MCF 10A (cell line): ENCODE data around the gene TANC1. TPM values are rescaled to one million over a fixed set of nuclear protein-coding genes. Genes with fewer than 3 reads are reported as not detected.

Source experiments
- BruUV-seq: library from RNA; stranded (reverse); fragments of 400-500 nt; replicated peaks from 2 replicates; lab custom pipeline; 2021; lab: Mats Ljungman, UMichigan
- CTCF ChIA-PET: fragments of 300-600 bp; sonication (Branson Sonifier 250); formaldehyde crosslinking; extraction: SDS; loops from one replicate; lab custom pipeline; 2021; ENCODE audit warnings: antibody characterized with exemption, inconsistent platforms; lab: Yijun Ruan, JAX
- POLR2A ChIA-PET: fragments of 300-600, 350-650 bp; sonication (Branson Sonifier 250); formaldehyde crosslinking; extraction: SDS; loops from one replicate; lab custom pipeline; 2020; ENCODE audit warnings: antibody characterized with exemption, inconsistent platforms; lab: Yijun Ruan, JAX
- DNase-seq: peaks from one replicate; pipeline ENCODE4 v3.0.0-alpha.2; 2018; ENCODE audit not compliant: unreplicated experiment
- H3K27ac Mint-ChIP-seq: one replicate; pipeline ENCODE4 v1.8.0; 2022; ENCODE audit warnings: mild to moderate bottlenecking, low read depth, mixed read lengths; ENCODE audit not compliant: unreplicated experiment
- H3K27me3 Mint-ChIP-seq: one replicate; pipeline ENCODE4 v1.8.0; 2022; ENCODE audit warnings: mixed read lengths; ENCODE audit not compliant: insufficient read depth, unreplicated experiment
- H3K36me3 Mint-ChIP-seq: one replicate; pipeline ENCODE4 v1.8.0; 2022; ENCODE audit warnings: mild to moderate bottlenecking, moderate library complexity, mixed read lengths; ENCODE audit not compliant: insufficient read depth, unreplicated experiment
- H3K4me1 Mint-ChIP-seq: one replicate; pipeline ENCODE4 v1.8.0; 2022; ENCODE audit warnings: mixed read lengths; ENCODE audit not compliant: insufficient read depth, unreplicated experiment
- H3K4me3 Mint-ChIP-seq: one replicate; pipeline ENCODE4 v1.8.0; 2022; ENCODE audit warnings: mild to moderate bottlenecking, moderate library complexity, mixed read lengths; ENCODE audit not compliant: unreplicated experiment
- H3K9me3 Mint-ChIP-seq: one replicate; pipeline ENCODE4 v1.8.0; 2022; ENCODE audit warnings: mixed read lengths; ENCODE audit not compliant: unreplicated experiment
- CTCF ChIP-seq: fragments of 200-600 bp; IDR thresholded peaks from one replicate; pipeline ENCODE4 v1.8.0; 2022; ENCODE audit warnings: antibody characterized with exemption, mild to moderate bottlenecking; ENCODE audit not compliant: unreplicated experiment
- intact Hi-C: fragments of 100-400 bp; cut with micrococcal nuclease; formaldehyde crosslinking; loops from 2 replicates; pipeline ENCODE4 v1.14.1; 2022
- total RNA-seq: library from RNA; stranded (reverse); gene quantifications from 2 replicates; pipeline ENCODE4 v1.2.3, GENCODE V29; 2022

The TANC1 gene
- total RNA-seq, 1 experiment from 2014 or later = 35.3 TPM

DNA sequence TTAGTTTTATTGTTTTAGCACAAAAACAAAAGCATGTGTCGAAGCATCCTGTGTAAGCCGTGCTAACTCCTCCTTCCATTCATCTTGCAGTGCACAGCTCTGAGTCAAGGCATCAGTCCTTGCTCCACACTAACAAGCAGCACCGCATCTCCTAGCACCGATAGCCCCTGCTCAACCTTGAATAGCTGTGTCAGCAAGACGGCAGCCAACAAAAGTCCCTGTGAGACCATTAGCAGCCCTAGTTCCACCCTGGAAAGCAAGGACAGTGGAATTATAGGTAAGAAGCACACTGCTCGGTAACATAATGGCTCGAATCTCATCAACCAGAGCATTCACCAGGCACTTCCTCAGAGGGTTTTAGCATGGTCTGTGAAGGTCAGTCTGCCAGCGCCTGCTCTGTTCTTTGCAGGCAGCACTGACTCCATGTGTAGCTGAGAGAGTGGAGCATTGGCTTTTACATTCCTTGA, 181.9 kb downstream of the TANC1 start:
- peaks cover 11% of the 10 kb centered on the region for H3K36me3 Mint-ChIP-seq
- POLR2A ChIA-PET = interaction anchor here (0.6 to 1.0 kb wide), 2 partner anchors 10 to 180 kb away, joined by 3 to 4 read pairs; no protein-coding TSS in a partner anchor
- H3K4me1 Mint-ChIP-seq = peaks cover 37% of the 10 kb centered on the region
- H3K27ac Mint-ChIP-seq = no peak overlapping the region
- no peak for TF ChIP-seq CTCF
- H3K4me3 Mint-ChIP-seq = no peak overlapping the region
- no peaks in the 10 kb centered on the region for H3K9me3 Mint-ChIP-seq
- intact Hi-C loops = no loop called here
- no peak for DNase-seq
- no TSS peak for BruUV-seq
- no peaks in the 10 kb centered on the region for H3K27me3 Mint-ChIP-seq
- CTCF ChIA-PET = interaction anchor here (0.6 to 1.2 kb wide), 5 partner anchors 11 to 505 kb away, joined by 3 to 4 read pairs (median 3); no protein-coding TSS in a partner anchor

GRCh38 chr2:159151198-159152127, 183.0 kb downstream of the TANC1 start:
- no peak for DNase-seq
- peaks cover 33% of the 10 kb centered on the region for H3K4me1 Mint-ChIP-seq
- no TSS peak for BruUV-seq
- peaks cover 12% of the 10 kb centered on the region for H3K36me3 Mint-ChIP-seq
- H3K27ac Mint-ChIP-seq = no peak overlapping the region
- intact Hi-C loops = no loop called here
- no peaks in the 10 kb centered on the region for H3K9me3 Mint-ChIP-seq
- CTCF ChIA-PET = interaction anchor here (0.6 to 1.6 kb wide), 5 partner anchors 12 to 32 kb away, joined by 3 to 10 read pairs (median 4); no protein-coding TSS in a partner anchor
- no peak overlapping the region for H3K4me3 Mint-ChIP-seq
- H3K27me3 Mint-ChIP-seq = no peaks in the 10 kb centered on the region
- POLR2A ChIA-PET = interaction anchor here (0.6 to 0.9 kb wide), 3 partner anchors 21 to 1612 kb away, joined by 3 to 4 read pairs (median 3); no protein-coding TSS in a partner anchor
- no peak for TF ChIP-seq CTCF

- TF ChIP-seq CTCF = no peak
- no TSS peak for BruUV-seq
- peaks cover 34% of the 10 kb centered on the region for H3K4me1 Mint-ChIP-seq
- POLR2A ChIA-PET = interaction anchor here (0.9 to 1.8 kb wide), 3 partner anchors 13 to 108 kb away, joined by 4 to 8 read pairs (median 4); no protein-coding TSS in a partner anchor
- CTCF ChIA-PET = interaction anchor here (0.6 to 1.6 kb wide), 5 partner anchors 13 to 85 kb away, joined by 3 to 10 read pairs (median 4); no protein-coding TSS in a partner anchor
- H3K4me3 Mint-ChIP-seq = no peak overlapping the region
- no peak for DNase-seq
- no peak overlapping the region for H3K27ac Mint-ChIP-seq
- peaks cover 18% of the 10 kb centered on the region for H3K36me3 Mint-ChIP-seq
- no peaks in the 10 kb centered on the region for H3K27me3 Mint-ChIP-seq
- intact Hi-C loops = no loop called here
- H3K9me3 Mint-ChIP-seq = no peaks in the 10 kb centered on the region
Measured at GRCh38 chr2:159152128-159152778, 183.8 kb downstream of the TANC1 start.
